ENCODE data around the gene POLE3.

The POLE3 gene

DNA sequence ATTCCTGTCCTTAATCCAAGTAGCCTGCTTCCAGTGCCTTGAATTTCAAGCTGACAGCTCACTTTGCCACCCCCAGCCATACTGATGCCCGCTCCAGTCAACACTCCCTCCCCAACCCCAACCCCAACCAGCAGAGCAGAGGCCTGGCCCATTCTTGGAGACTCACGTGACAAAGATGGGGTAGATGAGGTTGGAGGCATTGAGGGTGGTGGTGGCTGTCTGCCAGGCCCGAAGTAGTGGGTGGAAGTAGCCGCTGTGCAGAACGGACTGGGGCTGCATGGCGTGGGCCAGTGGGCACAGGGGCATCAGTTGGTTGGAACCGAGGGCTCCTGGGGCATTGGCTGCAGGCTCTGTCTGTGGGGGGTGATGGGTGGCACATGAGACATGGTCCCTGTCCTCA is 17.2 kb downstream of the POLE3 start:
- TF ChIP-seq GLIS3 (CRISPR knock-in tag; IDR thresholded peaks at IDR 0.05) (no peak), ZNF8 (CRISPR knock-in tag; IDR thresholded peaks at IDR 0.05) (no peak), ZFP30 (CRISPR knock-in tag; IDR thresholded peaks at IDR 0.05) (no peak), CSDC2 (CRISPR knock-in tag; IDR thresholded peaks at IDR 0.05) (no peak), PPARA (CRISPR knock-in tag; IDR thresholded peaks at IDR 0.05; ENCODE audit: borderline replicate concordance) (no peak)
- TF ChIP-seq, protein P1, sequence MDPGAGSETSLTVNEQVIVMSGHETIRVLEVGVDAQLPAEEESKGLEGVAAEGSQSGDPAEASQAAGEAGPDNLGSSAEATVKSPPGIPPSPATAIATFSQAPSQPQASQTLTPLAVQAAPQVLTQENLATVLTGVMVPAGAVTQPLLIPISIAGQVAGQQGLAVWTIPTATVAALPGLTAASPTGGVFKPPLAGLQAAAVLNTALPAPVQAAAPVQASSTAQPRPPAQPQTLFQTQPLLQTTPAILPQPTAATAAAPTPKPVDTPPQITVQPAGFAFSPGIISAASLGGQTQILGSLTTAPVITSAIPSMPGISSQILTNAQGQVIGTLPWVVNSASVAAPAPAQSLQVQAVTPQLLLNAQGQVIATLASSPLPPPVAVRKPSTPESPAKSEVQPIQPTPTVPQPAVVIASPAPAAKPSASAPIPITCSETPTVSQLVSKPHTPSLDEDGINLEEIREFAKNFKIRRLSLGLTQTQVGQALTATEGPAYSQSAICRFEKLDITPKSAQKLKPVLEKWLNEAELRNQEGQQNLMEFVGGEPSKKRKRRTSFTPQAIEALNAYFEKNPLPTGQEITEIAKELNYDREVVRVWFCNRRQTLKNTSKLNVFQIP (CRISPR knock-in tag; IDR thresholded peaks at IDR 0.05; ENCODE audit: borderline replicate concordance, low read depth) = no peak
- TF ChIP-seq, protein P2, sequence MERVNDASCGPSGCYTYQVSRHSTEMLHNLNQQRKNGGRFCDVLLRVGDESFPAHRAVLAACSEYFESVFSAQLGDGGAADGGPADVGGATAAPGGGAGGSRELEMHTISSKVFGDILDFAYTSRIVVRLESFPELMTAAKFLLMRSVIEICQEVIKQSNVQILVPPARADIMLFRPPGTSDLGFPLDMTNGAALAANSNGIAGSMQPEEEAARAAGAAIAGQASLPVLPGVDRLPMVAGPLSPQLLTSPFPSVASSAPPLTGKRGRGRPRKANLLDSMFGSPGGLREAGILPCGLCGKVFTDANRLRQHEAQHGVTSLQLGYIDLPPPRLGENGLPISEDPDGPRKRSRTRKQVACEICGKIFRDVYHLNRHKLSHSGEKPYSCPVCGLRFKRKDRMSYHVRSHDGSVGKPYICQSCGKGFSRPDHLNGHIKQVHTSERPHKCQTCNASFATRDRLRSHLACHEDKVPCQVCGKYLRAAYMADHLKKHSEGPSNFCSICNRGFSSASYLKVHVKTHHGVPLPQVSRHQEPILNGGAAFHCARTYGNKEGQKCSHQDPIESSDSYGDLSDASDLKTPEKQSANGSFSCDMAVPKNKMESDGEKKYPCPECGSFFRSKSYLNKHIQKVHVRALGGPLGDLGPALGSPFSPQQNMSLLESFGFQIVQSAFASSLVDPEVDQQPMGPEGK (CRISPR knock-in tag; IDR thresholded peaks at IDR 0.05; ENCODE audit: borderline replicate concordance) = no peak
- TF ChIP-seq, protein P3, sequence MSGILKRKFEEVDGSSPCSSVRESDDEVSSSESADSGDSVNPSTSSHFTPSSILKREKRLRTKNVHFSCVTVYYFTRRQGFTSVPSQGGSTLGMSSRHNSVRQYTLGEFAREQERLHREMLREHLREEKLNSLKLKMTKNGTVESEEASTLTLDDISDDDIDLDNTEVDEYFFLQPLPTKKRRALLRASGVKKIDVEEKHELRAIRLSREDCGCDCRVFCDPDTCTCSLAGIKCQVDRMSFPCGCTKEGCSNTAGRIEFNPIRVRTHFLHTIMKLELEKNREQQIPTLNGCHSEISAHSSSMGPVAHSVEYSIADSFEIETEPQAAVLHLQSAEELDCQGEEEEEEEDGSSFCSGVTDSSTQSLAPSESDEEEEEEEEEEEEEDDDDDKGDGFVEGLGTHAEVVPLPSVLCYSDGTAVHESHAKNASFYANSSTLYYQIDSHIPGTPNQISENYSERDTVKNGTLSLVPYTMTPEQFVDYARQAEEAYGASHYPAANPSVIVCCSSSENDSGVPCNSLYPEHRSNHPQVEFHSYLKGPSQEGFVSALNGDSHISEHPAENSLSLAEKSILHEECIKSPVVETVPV (CRISPR knock-in tag; IDR thresholded peaks at IDR 0.05) = no peak
- no peak for ATAC-seq

DNA sequence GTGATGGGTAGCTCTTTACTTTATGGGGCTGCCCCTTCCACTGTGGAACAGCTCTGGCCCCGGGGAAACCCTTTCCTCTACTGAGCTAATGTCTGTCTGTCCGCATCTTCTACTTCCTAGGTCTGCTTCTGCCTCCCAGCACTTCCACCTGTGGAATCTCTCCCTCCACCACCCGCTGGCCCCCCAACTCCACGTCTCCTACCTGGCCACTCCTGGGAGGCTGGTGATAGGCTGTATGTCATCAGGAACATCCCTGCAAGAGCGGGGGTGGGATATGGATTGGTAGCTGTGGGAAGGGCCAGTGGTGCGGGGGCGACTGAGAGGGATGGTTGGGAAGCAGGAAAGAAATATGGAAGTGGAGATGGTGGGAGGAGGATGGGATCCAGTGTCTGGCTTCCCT is 18.6 kb downstream of the POLE3 start:
- no peak for ATAC-seq

DNA sequence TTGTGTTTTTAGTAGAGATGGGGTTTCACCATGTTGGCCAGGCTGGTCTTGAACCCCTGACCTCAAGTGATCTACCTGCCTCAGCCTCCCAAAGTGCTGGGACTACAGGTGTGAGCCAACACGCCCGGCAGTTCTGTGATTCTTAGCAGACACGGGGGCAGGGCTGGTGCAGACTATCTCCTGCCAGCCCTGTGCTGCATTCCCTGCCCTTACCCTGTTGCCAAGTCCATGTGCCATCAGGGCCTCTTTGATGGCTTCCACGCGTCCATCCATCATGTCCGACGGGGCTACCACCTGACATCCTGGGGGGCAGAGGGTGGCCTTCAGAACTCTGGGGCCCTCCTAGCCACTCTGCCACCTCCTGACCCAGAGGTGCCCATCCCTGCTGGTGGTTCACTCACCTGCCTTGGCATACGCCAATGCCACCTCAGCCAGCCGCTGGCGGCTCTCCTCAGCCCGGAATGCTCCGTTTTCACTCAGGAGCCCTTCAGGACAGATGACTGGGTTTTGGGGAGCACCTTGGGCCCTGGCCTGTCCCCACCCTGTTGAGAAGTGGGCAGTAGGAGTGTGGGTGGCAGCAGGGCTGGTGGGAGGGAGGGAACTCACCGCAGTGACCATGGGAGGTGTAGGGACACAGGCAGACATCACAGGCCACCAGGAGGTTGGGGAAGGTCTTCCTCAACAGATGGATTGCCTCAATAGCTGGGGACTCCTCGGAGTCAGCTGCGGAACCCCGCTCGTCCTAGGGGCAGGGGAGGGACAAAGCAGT is 20.1 kb downstream of the POLE3 start:
- no peak for ATAC-seq
- TF ChIP-seq PPARA (CRISPR knock-in tag; IDR thresholded peaks at IDR 0.05; ENCODE audit: borderline replicate concordance) (no peak), RARB (CRISPR knock-in tag; IDR thresholded peaks at IDR 0.05) (no peak), ZFP3 (CRISPR knock-in tag; IDR thresholded peaks at IDR 0.05) (no peak), TCF4 (CRISPR knock-in tag; IDR thresholded peaks at IDR 0.05; ENCODE audit: borderline replicate concordance) (no peak), ARNTL (CRISPR knock-in tag; IDR thresholded peaks at IDR 0.05; ENCODE audit: borderline replicate concordance, low read depth) (no peak), ZNF8 (CRISPR knock-in tag; IDR thresholded peaks at IDR 0.05) (no peak), TOX (CRISPR knock-in tag; IDR thresholded peaks at IDR 0.05; ENCODE audit: borderline replicate concordance) (no peak), GLIS3 (CRISPR knock-in tag; IDR thresholded peaks at IDR 0.05) (no peak), BACH2 (CRISPR knock-in tag; IDR thresholded peaks at IDR 0.05; ENCODE audit: borderline replicate concordance) (no peak), ZFP30 (CRISPR knock-in tag; IDR thresholded peaks at IDR 0.05) (no peak), ZNF70 (CRISPR knock-in tag; IDR thresholded peaks at IDR 0.05) (no peak)
- TF ChIP-seq, protein P4, sequence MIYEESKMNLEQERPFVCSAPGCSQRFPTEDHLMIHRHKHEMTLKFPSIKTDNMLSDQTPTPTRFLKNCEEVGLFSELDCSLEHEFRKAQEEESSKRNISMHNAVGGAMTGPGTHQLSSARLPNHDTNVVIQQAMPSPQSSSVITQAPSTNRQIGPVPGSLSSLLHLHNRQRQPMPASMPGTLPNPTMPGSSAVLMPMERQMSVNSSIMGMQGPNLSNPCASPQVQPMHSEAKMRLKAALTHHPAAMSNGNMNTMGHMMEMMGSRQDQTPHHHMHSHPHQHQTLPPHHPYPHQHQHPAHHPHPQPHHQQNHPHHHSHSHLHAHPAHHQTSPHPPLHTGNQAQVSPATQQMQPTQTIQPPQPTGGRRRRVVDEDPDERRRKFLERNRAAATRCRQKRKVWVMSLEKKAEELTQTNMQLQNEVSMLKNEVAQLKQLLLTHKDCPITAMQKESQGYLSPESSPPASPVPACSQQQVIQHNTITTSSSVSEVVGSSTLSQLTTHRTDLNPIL (CRISPR knock-in tag; IDR thresholded peaks at IDR 0.05; ENCODE audit: low read depth) = no peak
- TF ChIP-seq, protein P1 (CRISPR knock-in tag; IDR thresholded peaks at IDR 0.05; ENCODE audit: borderline replicate concordance, low read depth) = no peak

More for the DNA sequence above, 18.6 kb downstream of the POLE3 start:
- no peak for TF ChIP-seq PPARA (CRISPR knock-in tag; IDR thresholded peaks at IDR 0.05; ENCODE audit: borderline replicate concordance)
- no peak for TF ChIP-seq TOX (CRISPR knock-in tag; IDR thresholded peaks at IDR 0.05; ENCODE audit: borderline replicate concordance)
- TF ChIP-seq, protein P5, sequence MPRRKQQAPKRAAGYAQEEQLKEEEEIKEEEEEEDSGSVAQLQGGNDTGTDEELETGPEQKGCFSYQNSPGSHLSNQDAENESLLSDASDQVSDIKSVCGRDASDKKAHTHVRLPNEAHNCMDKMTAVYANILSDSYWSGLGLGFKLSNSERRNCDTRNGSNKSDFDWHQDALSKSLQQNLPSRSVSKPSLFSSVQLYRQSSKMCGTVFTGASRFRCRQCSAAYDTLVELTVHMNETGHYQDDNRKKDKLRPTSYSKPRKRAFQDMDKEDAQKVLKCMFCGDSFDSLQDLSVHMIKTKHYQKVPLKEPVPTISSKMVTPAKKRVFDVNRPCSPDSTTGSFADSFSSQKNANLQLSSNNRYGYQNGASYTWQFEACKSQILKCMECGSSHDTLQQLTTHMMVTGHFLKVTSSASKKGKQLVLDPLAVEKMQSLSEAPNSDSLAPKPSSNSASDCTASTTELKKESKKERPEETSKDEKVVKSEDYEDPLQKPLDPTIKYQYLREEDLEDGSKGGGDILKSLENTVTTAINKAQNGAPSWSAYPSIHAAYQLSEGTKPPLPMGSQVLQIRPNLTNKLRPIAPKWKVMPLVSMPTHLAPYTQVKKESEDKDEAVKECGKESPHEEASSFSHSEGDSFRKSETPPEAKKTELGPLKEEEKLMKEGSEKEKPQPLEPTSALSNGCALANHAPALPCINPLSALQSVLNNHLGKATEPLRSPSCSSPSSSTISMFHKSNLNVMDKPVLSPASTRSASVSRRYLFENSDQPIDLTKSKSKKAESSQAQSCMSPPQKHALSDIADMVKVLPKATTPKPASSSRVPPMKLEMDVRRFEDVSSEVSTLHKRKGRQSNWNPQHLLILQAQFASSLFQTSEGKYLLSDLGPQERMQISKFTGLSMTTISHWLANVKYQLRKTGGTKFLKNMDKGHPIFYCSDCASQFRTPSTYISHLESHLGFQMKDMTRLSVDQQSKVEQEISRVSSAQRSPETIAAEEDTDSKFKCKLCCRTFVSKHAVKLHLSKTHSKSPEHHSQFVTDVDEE (CRISPR knock-in tag; IDR thresholded peaks at IDR 0.05) = no peak
- no peak for TF ChIP-seq ZC3H10 (CRISPR knock-in tag; IDR thresholded peaks at IDR 0.05)
- TF ChIP-seq ZNF565 (CRISPR knock-in tag; conservative IDR thresholded peaks at IDR 0.05; ENCODE audit: low read depth) = no peak
- TF ChIP-seq CSDC2 (CRISPR knock-in tag; IDR thresholded peaks at IDR 0.05) = no peak
- TF ChIP-seq TCF4 (CRISPR knock-in tag; IDR thresholded peaks at IDR 0.05; ENCODE audit: borderline replicate concordance) = no peak
- TF ChIP-seq GLIS3 (CRISPR knock-in tag; IDR thresholded peaks at IDR 0.05) = no peak
- TF ChIP-seq OSR1 (CRISPR knock-in tag; IDR thresholded peaks at IDR 0.05) = no peak
- TF ChIP-seq, protein P3 (CRISPR knock-in tag; IDR thresholded peaks at IDR 0.05) = no peak
- no peak for TF ChIP-seq SNAI2 (CRISPR knock-in tag; IDR thresholded peaks at IDR 0.05)
- TF ChIP-seq ESRRG (CRISPR knock-in tag; IDR thresholded peaks at IDR 0.05) = no peak

Measured in SK-N-SH treated with all-trans-retinoic acid at 6 μM for 48 hours (cell line).